ENCODE measurements around the gene DOK3. TPM values are rescaled to one million over a fixed set of nuclear protein-coding genes. Genes with fewer than 3 reads are reported as not detected.

The DOK3 gene
- total RNA-seq, 1 donor from 2014 or later = 7.2 TPM

DNA sequence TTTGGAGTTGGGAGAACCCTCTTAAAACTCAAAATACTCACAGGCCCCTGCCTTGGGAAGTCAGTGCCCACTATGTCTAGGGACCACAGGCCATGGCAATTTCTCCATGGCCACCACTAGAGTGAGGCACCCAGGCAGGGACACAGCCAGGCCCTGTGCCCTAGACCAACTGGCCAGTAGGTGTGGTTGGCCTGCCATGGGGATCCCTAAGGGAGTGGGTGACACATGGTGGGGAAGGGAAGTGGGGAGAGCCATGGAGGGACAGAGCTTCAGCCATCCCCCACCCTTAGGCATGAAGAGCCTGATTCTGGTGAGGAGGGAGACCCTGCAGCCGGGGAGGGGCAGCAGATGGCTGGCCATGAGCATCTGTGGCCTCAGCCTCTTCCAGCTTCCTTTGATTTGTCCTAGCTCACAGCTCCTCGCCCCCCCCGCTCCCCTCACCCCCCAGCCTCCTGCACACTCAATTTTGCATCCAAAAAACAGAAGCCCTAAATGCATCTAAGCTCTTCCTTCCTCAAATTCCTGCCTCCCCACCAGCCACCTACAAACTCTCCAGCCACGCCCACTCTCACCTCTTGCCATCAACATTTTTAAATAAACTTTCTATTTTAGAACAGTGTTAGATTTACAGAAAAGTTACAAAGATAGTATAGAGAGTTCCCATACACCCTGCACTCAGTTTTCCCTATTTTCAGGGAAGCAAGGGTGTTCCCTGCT lies 34.6 kb downstream of the DOK3 start:
- TF ChIP-seq, protein P1, sequence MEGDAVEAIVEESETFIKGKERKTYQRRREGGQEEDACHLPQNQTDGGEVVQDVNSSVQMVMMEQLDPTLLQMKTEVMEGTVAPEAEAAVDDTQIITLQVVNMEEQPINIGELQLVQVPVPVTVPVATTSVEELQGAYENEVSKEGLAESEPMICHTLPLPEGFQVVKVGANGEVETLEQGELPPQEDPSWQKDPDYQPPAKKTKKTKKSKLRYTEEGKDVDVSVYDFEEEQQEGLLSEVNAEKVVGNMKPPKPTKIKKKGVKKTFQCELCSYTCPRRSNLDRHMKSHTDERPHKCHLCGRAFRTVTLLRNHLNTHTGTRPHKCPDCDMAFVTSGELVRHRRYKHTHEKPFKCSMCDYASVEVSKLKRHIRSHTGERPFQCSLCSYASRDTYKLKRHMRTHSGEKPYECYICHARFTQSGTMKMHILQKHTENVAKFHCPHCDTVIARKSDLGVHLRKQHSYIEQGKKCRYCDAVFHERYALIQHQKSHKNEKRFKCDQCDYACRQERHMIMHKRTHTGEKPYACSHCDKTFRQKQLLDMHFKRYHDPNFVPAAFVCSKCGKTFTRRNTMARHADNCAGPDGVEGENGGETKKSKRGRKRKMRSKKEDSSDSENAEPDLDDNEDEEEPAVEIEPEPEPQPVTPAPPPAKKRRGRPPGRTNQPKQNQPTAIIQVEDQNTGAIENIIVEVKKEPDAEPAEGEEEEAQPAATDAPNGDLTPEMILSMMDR (IDR thresholded peaks at IDR 0.05) = no peak
- Mint-ChIP-seq H3K9me3 (ENCODE audit: unreplicated experiment) (no peaks in the 10 kb centered on the region), H3K36me3 (ENCODE audit: unreplicated experiment) (peaks cover 5% of the 10 kb centered on the region), H3K4me3 (ENCODE audit: unreplicated experiment) (no peak overlapping the region), H3K27ac (ENCODE audit: unreplicated experiment) (peak overlapping the region; percentile 77), H3K4me1 (ENCODE audit: unreplicated experiment) (peaks cover 62% of the 10 kb centered on the region), H3K27me3 (ENCODE audit: unreplicated experiment) (no peaks in the 10 kb centered on the region)
- DNase-seq (ENCODE audit: extremely low spot score, unreplicated experiment) = no peak

DNA sequence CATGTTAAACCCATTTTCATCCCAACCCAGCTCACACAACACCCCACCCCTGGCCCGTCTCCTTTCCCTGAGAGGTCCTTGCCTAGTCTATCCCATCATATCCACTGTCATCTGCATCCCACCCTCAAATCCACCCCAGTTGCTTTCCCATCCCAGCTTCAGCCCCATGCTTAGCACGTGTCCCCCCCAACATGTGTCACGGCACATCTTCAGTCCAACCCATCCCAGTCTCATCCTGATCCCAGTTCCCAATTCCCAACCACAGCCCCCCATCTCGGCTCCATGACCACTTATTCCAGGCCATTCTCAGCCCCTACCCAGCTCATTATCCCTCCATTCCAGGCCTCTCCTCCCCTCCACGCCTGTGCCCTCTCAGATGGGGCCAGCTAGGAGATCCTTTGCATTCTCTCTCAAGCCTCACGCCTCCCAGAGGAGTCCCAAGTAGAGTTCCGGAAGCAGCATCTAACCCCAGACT lies 35.6 kb downstream of the DOK3 start:
- Mint-ChIP-seq H3K9me3 (ENCODE audit: unreplicated experiment) (no peaks in the 10 kb centered on the region), H3K4me3 (ENCODE audit: unreplicated experiment) (peak overlapping the region; percentile 64), H3K36me3 (ENCODE audit: unreplicated experiment) (no peaks in the 10 kb centered on the region), H3K27me3 (ENCODE audit: unreplicated experiment) (no peaks in the 10 kb centered on the region), H3K27ac (ENCODE audit: unreplicated experiment) (peak overlapping the region; percentile 77), H3K4me1 (ENCODE audit: unreplicated experiment) (peaks cover 64% of the 10 kb centered on the region)
- DNase-seq (ENCODE audit: extremely low spot score, unreplicated experiment) = no peak
- TF ChIP-seq, protein P1 (IDR thresholded peaks at IDR 0.05) = no peak

DNA sequence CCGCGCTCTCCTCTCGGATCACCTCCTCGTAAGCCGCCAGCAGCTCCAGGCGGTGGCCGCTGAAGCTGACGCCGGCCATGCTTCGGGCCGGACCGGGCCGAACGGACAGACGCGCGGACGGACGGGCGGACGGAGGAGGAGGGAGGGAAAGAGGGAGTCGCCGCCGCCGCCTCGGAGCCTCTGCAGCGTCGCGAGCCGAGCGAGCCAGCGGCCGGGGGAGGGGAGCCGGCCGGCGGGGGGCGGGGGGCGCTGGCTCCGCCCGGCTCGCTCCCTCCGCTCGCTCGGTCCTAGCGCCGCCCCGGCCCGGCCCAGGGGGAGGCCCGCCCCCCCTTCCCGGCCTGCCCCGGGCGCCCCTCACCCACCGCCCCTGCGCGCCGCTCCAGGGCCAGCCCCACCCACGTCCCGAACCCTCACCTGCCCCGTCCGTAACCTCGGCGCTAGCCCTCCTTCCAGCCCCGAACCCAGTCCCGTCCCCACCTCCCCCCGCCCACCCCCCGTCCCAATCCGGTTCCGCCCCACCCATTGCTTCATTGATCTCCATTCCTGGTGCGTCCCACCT lies 36.1 kb downstream of the DOK3 start, which contains the start of gene DBN1:
Gene DBN1 (minus strand): TSS at position 192 of the 559 bp plus-strand sequence. CDS start 113 bp downstream, at position 79.
- Mint-ChIP-seq H3K4me1 (ENCODE audit: unreplicated experiment) (peaks cover 64% of the 10 kb centered on the region), H3K27me3 (ENCODE audit: unreplicated experiment) (no peaks in the 10 kb centered on the region)
- no peak for DNase-seq (ENCODE audit: extremely low spot score, unreplicated experiment)

DNA sequence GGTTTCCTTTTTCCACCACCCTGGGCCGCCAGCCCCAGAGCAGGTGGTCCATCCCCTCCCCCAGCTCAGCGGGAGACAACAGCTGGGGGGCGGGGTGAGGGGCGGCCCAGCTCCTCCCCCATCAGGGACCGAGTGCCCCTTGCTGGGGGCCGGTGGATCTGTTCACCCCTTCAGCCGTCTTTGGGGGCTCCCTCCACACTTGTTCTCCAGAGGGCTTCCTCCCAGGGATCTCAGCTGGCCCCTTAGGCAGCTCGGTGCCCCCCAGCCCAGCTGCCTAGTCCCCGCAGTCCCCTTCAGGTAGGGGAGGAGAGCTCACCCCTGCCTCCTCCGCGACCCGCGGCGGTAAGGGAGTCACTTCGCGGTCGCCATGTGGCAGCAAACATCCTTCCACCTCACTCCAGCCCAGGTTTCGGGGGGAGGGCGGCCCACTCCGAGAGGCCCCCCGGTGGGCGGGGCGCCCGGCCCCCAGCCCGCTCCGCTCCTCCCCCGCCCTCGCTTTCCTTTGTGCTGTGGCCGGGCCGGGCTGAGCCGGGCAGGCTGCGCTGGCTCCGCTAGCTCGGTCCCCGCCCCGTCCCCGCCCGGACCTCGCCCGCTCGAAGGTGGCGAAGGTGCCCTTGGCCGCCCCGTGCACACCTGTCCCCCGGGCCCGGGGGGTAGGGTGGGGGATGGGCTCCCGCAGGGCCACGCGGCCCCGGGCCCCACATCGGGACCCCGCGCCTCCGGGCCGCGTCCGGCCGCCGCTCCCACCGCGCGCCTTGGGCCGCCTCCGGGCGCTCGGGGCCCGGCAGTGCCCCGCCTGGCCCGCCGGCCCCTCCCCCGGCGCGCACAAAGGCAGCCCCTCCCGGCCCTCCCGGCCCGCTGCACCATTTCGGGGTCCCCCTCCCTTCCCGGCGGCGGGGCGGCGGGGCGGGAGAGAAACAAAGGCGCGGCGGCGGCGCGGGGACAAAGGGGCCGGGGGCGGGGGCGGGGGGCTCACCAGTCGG lies 36.9 kb downstream of the DOK3 start:
- H3K9me3 Mint-ChIP-seq (ENCODE audit: unreplicated experiment) = no peaks in the 10 kb centered on the region
- H3K36me3 Mint-ChIP-seq (ENCODE audit: unreplicated experiment) = no peaks in the 10 kb centered on the region
- TF ChIP-seq, protein P1 (IDR thresholded peaks at IDR 0.05) = no peak
- peak overlapping the region; percentile 80 for H3K4me3 Mint-ChIP-seq (ENCODE audit: unreplicated experiment)
- H3K27me3 Mint-ChIP-seq (ENCODE audit: unreplicated experiment) = no peaks in the 10 kb centered on the region
- peaks cover 63% of the 10 kb centered on the region for H3K4me1 Mint-ChIP-seq (ENCODE audit: unreplicated experiment)
- H3K27ac Mint-ChIP-seq (ENCODE audit: unreplicated experiment) = peak overlapping the region; percentile 60
- no peak for DNase-seq (ENCODE audit: extremely low spot score, unreplicated experiment)

More for the DNA sequence above, 36.1 kb downstream of the DOK3 start, which contains the start of gene DBN1:
- Mint-ChIP-seq H3K36me3 (ENCODE audit: unreplicated experiment) (no peaks in the 10 kb centered on the region), H3K27ac (ENCODE audit: unreplicated experiment) (peak within 1 kb of the TSS; percentile 77), H3K4me3 (ENCODE audit: unreplicated experiment) (peak within 1 kb of the TSS; percentile 80), H3K9me3 (ENCODE audit: unreplicated experiment) (no peaks in the 10 kb centered on the region)
- TF ChIP-seq, protein P1 (IDR thresholded peaks at IDR 0.05) = no peak
